ENCODE data around the gene CHMP2A.
A peak's percentile ranks its signal among the peaks of the same experiment; 100 is the strongest.

Gene CHMP2A

GRCh38 chr19:58536852-58537798, 17.8 kb downstream of the CHMP2A start:
- DNase-seq = no peak

GRCh38 chr19:58535857-58536256, 19.0 kb downstream of the CHMP2A start:
- DNase-seq = no peak

GRCh38 chr19:58531034-58531840, 23.7 kb downstream of the CHMP2A start:
- no peak for DNase-seq

GRCh38 chr19:58529405-58529804, 25.5 kb downstream of the CHMP2A start:
- no peak for DNase-seq

- DNase-seq = no peak
These were observed 32.2 kb downstream of the CHMP2A start for GRCh38 chr19:58522709-58523108.

- DNase-seq = no peak
These were observed 33.3 kb downstream of the CHMP2A start for GRCh38 chr19:58521651-58522050.

- no peak for DNase-seq
These were observed 34.7 kb downstream of the CHMP2A start for GRCh38 chr19:58520257-58520599.

GRCh38 chr19:58519355-58520256, 35.3 kb downstream of the CHMP2A start, which contains the start of gene ZBTB45:
ZBTB45 (minus strand) TSS chr19:58519810; CDS start chr19:58517673, 2,137 bp downstream.
- DNase-seq = peak; percentile 97

- DNase-seq = peak; percentile 66
These were observed 35.9 kb downstream of the CHMP2A start for GRCh38 chr19:58519087-58519354.

GRCh38 chr19:58518256-58519086, 36.4 kb downstream of the CHMP2A start:
- peak; percentile 46 for DNase-seq

GRCh38 chr19:58516964-58517833, 37.7 kb downstream of the CHMP2A start:
- DNase-seq = no peak

GRCh38 chr19:58516246-58516836, 38.6 kb downstream of the CHMP2A start:
- DNase-seq = no peak

- no peak for DNase-seq
These were observed 39.6 kb downstream of the CHMP2A start for GRCh38 chr19:58515259-58515658.

- DNase-seq = no peak
These were observed 40.3 kb downstream of the CHMP2A start for GRCh38 chr19:58514564-58515022.

GRCh38 chr19:58513694-58514563, 41.0 kb downstream of the CHMP2A start:
- DNase-seq = peak; percentile 98

- no peak for DNase-seq
These were observed 41.7 kb downstream of the CHMP2A start for GRCh38 chr19:58513213-58513693.

GRCh38 chr19:58511353-58512208, 43.3 kb downstream of the CHMP2A start, which contains the start of gene SLC27A5:
SLC27A5 (minus strand) TSS chr19:58511992; CDS start chr19:58511955, 37 bp downstream.
- DNase-seq = no peak

Data from activated CD4-positive, alpha-beta T cell treated with anti-CD3 and anti-CD28 coated beads, Interleukin-10, Interleukin-2, amounts not matched to agents 100 ng/mL and 50 ng/mL, durations not matched to agents 16 hours and 8 hours (primary cell).